ENCODE measurements around the gene TWNK.

Gene TWNK

DNA sequence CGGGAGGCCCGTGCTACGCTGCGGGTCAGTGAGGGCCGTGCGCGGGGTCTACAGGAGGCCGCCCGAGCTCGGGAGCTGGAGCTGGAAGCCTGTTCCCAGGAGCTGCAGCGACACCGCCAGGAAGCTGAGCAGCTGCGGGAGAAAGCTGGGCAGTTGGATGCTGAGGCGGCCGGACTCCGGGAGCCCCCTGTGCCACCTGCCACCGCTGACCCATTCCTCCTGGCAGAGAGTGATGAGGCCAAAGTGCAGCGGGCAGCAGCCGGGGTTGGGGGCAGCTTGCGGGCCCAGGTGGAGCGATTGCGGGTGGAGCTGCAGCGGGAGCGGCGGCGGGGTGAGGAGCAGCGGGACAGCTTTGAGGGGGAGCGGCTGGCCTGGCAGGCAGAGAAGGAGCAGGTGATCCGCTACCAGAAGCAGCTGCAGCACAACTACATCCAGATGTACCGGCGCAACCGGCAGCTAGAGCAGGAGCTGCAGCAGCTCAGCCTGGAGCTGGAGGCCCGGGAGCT lies 19.3 kb downstream of the TWNK start (continued):
- no peak for TF ChIP-seq SCRT1 (tag by site-specific recombination; IDR thresholded peaks at IDR 0.05; ENCODE audit: borderline replicate concordance)
- TF ChIP-seq ZFP3 (tag by site-specific recombination; IDR thresholded peaks at IDR 0.05; ENCODE audit: low read depth): no peak
- no peak for TF ChIP-seq KLF16 (tag by site-specific recombination; IDR thresholded peaks at IDR 0.05)
- TF ChIP-seq ZNF394 (tag by site-specific recombination; IDR thresholded peaks at IDR 0.05; ENCODE audit: borderline replicate concordance): peak; percentile 69; the same call in 1 of the 2 replicates
- no peak for TF ChIP-seq ZNF514 (tag by site-specific recombination; IDR thresholded peaks at IDR 0.05)
- 0 out of 2 replicates have a peak, but pooled peaks have one; percentile 16 for TF ChIP-seq GLIS1 (tag by site-specific recombination; IDR thresholded peaks at IDR 0.05)
- TF ChIP-seq GFI1B (tag by site-specific recombination; IDR thresholded peaks at IDR 0.05): no peak
- TF ChIP-seq ZNF792 (tag by site-specific recombination; IDR thresholded peaks at IDR 0.05): no peak
- no peak for TF ChIP-seq REPIN1 (tag by site-specific recombination; IDR thresholded peaks at IDR 0.05; ENCODE audit: low read depth)
- TF ChIP-seq ZBTB17 (tag by site-specific recombination; IDR thresholded peaks at IDR 0.05): peak; percentile 46; the same call in 1 of the 2 replicates
- TF ChIP-seq ZNF677 (tag by site-specific recombination; IDR thresholded peaks at IDR 0.05): no peak
- TF ChIP-seq, protein P1, sequence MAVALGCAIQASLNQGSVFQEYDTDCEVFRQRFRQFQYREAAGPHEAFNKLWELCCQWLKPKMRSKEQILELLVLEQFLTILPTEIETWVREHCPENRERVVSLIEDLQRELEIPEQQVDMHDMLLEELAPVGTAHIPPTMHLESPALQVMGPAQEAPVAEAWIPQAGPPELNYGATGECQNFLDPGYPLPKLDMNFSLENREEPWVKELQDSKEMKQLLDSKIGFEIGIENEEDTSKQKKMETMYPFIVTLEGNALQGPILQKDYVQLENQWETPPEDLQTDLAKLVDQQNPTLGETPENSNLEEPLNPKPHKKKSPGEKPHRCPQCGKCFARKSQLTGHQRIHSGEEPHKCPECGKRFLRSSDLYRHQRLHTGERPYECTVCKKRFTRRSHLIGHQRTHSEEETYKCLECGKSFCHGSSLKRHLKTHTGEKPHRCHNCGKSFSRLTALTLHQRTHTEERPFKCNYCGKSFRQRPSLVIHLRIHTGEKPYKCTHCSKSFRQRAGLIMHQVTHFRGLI (tag by site-specific recombination; IDR thresholded peaks at IDR 0.05): no peak
- TF ChIP-seq TCF7L2 (IDR thresholded peaks at IDR 0.05; ENCODE audit: borderline replicate concordance, low read depth, low read length): no peak
- TF ChIP-seq, protein P2, sequence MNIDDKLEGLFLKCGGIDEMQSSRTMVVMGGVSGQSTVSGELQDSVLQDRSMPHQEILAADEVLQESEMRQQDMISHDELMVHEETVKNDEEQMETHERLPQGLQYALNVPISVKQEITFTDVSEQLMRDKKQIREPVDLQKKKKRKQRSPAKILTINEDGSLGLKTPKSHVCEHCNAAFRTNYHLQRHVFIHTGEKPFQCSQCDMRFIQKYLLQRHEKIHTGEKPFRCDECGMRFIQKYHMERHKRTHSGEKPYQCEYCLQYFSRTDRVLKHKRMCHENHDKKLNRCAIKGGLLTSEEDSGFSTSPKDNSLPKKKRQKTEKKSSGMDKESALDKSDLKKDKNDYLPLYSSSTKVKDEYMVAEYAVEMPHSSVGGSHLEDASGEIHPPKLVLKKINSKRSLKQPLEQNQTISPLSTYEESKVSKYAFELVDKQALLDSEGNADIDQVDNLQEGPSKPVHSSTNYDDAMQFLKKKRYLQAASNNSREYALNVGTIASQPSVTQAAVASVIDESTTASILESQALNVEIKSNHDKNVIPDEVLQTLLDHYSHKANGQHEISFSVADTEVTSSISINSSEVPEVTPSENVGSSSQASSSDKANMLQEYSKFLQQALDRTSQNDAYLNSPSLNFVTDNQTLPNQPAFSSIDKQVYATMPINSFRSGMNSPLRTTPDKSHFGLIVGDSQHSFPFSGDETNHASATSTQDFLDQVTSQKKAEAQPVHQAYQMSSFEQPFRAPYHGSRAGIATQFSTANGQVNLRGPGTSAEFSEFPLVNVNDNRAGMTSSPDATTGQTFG (tag by site-specific recombination; IDR thresholded peaks at IDR 0.05; ENCODE audit: borderline replicate concordance): no peak
- no peak for TF ChIP-seq ZNF404 (tag by site-specific recombination; IDR thresholded peaks at IDR 0.05)
- TF ChIP-seq ZNF76 (tag by site-specific recombination; IDR thresholded peaks at IDR 0.05; ENCODE audit: borderline replicate concordance, low read depth): no peak
- TF ChIP-seq ZNF174 (tag by site-specific recombination; IDR thresholded peaks at IDR 0.05): no peak
- peak; percentile 55 for TF ChIP-seq GLIS2 (tag by site-specific recombination; IDR thresholded peaks at IDR 0.05)
- TF ChIP-seq ZNF16 (tag by site-specific recombination; IDR thresholded peaks at IDR 0.05; ENCODE audit: low read depth): no peak
- TF ChIP-seq ZNF560 (tag by site-specific recombination; IDR thresholded peaks at IDR 0.05; ENCODE audit: borderline replicate concordance): no peak
- TF ChIP-seq ZBTB48 (tag by site-specific recombination; IDR thresholded peaks at IDR 0.05): no peak
- no peak for TF ChIP-seq ZXDB (tag by site-specific recombination; IDR thresholded peaks at IDR 0.05)
- TF ChIP-seq, protein P3, sequence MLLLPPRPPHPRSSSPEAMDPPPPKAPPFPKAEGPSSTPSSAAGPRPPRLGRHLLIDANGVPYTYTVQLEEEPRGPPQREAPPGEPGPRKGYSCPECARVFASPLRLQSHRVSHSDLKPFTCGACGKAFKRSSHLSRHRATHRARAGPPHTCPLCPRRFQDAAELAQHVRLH (tag by site-specific recombination; IDR thresholded peaks at IDR 0.05): no peak
- TF ChIP-seq, protein P4, sequence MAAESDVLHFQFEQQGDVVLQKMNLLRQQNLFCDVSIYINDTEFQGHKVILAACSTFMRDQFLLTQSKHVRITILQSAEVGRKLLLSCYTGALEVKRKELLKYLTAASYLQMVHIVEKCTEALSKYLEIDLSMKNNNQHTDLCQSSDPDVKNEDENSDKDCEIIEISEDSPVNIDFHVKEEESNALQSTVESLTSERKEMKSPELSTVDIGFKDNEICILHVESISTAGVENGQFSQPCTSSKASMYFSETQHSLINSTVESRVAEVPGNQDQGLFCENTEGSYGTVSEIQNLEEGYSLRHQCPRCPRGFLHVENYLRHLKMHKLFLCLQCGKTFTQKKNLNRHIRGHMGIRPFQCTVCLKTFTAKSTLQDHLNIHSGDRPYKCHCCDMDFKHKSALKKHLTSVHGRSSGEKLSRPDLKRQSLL (tag by site-specific recombination; IDR thresholded peaks at IDR 0.05): 0 out of 2 replicates have a peak, but pooled peaks have one; percentile 15
- TF ChIP-seq, protein P5, sequence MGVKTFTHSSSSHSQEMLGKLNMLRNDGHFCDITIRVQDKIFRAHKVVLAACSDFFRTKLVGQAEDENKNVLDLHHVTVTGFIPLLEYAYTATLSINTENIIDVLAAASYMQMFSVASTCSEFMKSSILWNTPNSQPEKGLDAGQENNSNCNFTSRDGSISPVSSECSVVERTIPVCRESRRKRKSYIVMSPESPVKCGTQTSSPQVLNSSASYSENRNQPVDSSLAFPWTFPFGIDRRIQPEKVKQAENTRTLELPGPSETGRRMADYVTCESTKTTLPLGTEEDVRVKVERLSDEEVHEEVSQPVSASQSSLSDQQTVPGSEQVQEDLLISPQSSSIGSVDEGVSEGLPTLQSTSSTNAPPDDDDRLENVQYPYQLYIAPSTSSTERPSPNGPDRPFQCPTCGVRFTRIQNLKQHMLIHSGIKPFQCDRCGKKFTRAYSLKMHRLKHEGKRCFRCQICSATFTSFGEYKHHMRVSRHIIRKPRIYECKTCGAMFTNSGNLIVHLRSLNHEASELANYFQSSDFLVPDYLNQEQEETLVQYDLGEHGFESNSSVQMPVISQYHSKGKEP (tag by site-specific recombination; IDR thresholded peaks at IDR 0.05): peak; percentile 93
- TF ChIP-seq ZFHX2 (tag by site-specific recombination; conservative IDR thresholded peaks at IDR 0.05): no peak
- TF ChIP-seq, protein P6, sequence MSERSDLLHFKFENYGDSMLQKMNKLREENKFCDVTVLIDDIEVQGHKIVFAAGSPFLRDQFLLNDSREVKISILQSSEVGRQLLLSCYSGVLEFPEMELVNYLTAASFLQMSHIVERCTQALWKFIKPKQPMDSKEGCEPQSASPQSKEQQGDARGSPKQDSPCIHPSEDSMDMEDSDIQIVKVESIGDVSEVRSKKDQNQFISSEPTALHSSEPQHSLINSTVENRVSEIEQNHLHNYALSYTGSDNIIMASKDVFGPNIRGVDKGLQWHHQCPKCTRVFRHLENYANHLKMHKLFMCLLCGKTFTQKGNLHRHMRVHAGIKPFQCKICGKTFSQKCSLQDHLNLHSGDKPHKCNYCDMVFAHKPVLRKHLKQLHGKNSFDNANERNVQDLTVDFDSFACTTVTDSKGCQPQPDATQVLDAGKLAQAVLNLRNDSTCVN (tag by site-specific recombination; optimal IDR thresholded peaks at IDR 0.05): no peak
- no peak for TF ChIP-seq ZNF658 (tag by site-specific recombination; IDR thresholded peaks at IDR 0.05)
- no peak for TF ChIP-seq YY2 (tag by site-specific recombination; IDR thresholded peaks at IDR 0.05)
- peak; percentile 39; the same call in 1 of the 2 replicates for TF ChIP-seq ZNF202 (tag by site-specific recombination; IDR thresholded peaks at IDR 0.05; ENCODE audit: borderline replicate concordance)
- no peak for TF ChIP-seq ZNF423 (tag by site-specific recombination; IDR thresholded peaks at IDR 0.05)
- TF ChIP-seq ZNF2 (tag by site-specific recombination; IDR thresholded peaks at IDR 0.05): 0 out of 2 replicates have a peak, but pooled peaks have one; percentile 40
- TF ChIP-seq KLF8 (tag by site-specific recombination; IDR thresholded peaks at IDR 0.05): 0 out of 2 replicates have a peak, but pooled peaks have one; percentile 15
